HepG2 (cell line): ENCODE results near the gene DELE1. TPM values are rescaled to one million over a fixed set of nuclear protein-coding genes. Genes with fewer than 3 reads are reported as not detected.

Experiments used
- CEBPB ChIP-seq: IDR thresholded peaks from 2 replicates; pipeline ENCODE4 v1.6.1; 2011; ENCODE audit warnings: low read depth, low read length, improper control_type of control experiment, borderline replicate concordance
- CHD2 ChIP-seq: IDR thresholded peaks from 2 replicates; pipeline ENCODE4 v1.6.1; 2011; ENCODE audit warnings: low read depth, low read length, improper control_type of control experiment
- HIVEP1 ChIP-seq: sonication (generic); formaldehyde crosslinking; IDR thresholded peaks from 2 replicates; pipeline ENCODE4 v1.4.0; 2020; ENCODE audit warnings: mild to moderate bottlenecking, missing genetic modification reagents
- MAFK ChIP-seq, 2 experiments: IDR thresholded peaks in 1 of 2; conservative IDR thresholded peaks in 1 of 2; 2 replicates each; pipeline ENCODE4 v1.6.1; 2011; ENCODE audit warnings: improper control_type of control experiment in 2 of 2, low read length in 2 of 2
- NR3C1 ChIP-seq: sonication (generic); formaldehyde crosslinking; IDR thresholded peaks from 2 replicates; pipeline ENCODE4 v1.4.0; 2020; ENCODE audit warnings: missing genetic modification reagents
- RBFOX2 ChIP-seq: fragments of 200-400 bp; formaldehyde crosslinking; IDR thresholded peaks from 2 replicates; pipeline ENCODE4 v1.6.1; 2017; ENCODE audit warnings: low read depth, mild to moderate bottlenecking, low read length
- SNAPC2 ChIP-seq: sonication (generic); formaldehyde crosslinking; IDR thresholded peaks from 2 replicates; pipeline ENCODE4 v1.8.1; 2022; ENCODE audit warnings: mild to moderate bottlenecking, missing genetic modification reagents
- U2AF2 ChIP-seq: fragments of 200-400 bp; formaldehyde crosslinking; IDR thresholded peaks from 2 replicates; pipeline ENCODE4 v1.6.1; 2017; ENCODE audit warnings: low read depth, mild to moderate bottlenecking, low read length
- ZNF124 ChIP-seq: sonication (generic); formaldehyde crosslinking; IDR thresholded peaks from 2 replicates; pipeline ENCODE4 v1.4.0; 2020; ENCODE audit warnings: missing genetic modification reagents
- ZNF232 ChIP-seq: sonication (generic); formaldehyde crosslinking; IDR thresholded peaks from 2 replicates; pipeline ENCODE4 v1.4.0; 2020; ENCODE audit warnings: missing genetic modification reagents, borderline replicate concordance
- ZNF235 ChIP-seq: sonication (generic); formaldehyde crosslinking; IDR thresholded peaks from 2 replicates; pipeline ENCODE4 v1.8.1; 2023; ENCODE audit warnings: mild to moderate bottlenecking, missing genetic modification reagents, borderline replicate concordance
- ZNF543 ChIP-seq: sonication (generic); formaldehyde crosslinking; IDR thresholded peaks from 2 replicates; pipeline ENCODE4 v1.4.0; 2020; ENCODE audit warnings: mild to moderate bottlenecking, missing genetic modification reagents
- ZNF550 ChIP-seq: sonication (generic); formaldehyde crosslinking; IDR thresholded peaks from 2 replicates; pipeline ENCODE4 v1.4.0; 2020; ENCODE audit warnings: mild to moderate bottlenecking, missing genetic modification reagents, borderline replicate concordance
- ZNF557 ChIP-seq: sonication (generic); formaldehyde crosslinking; IDR thresholded peaks from 2 replicates; pipeline ENCODE4 v1.4.0; 2020; ENCODE audit warnings: missing genetic modification reagents
- ZNF652 ChIP-seq: IDR thresholded peaks from 2 replicates; pipeline ENCODE4 v1.6.1; 2016; ENCODE audit warnings: low read depth, borderline replicate concordance
- ZNF709 ChIP-seq: sonication (generic); formaldehyde crosslinking; IDR thresholded peaks from 2 replicates; pipeline ENCODE4 v1.5.0; 2020; ENCODE audit warnings: mild to moderate bottlenecking, missing genetic modification reagents
- ZNF891 ChIP-seq: sonication (generic); formaldehyde crosslinking; IDR thresholded peaks from 2 replicates; pipeline ENCODE4 v1.5.0; 2020; ENCODE audit warnings: mild to moderate bottlenecking, missing genetic modification reagents
- ZSCAN31 ChIP-seq: sonication (generic); formaldehyde crosslinking; IDR thresholded peaks from 2 replicates; pipeline ENCODE4 v1.5.0; 2020; ENCODE audit warnings: low read depth, mild to moderate bottlenecking, missing genetic modification reagents
- polyA plus RNA-seq, 8 experiments: library from polyadenylated mRNA; depleted of rRNA in 3 of 8; stranded (reverse) in 7 of 8; unstranded in 1 of 8; fragments of >200 nt; fragmentation: Illumina TruSeq in 4 of 8; extraction: Trizol in 4 of 8; gene quantifications; 2 replicates each; pipeline versions ENCODE4 v1.2.1 to v1.2.3, GENCODE V29; 2011 to 2016; ENCODE audit warnings: low read depth in 4 of 8, missing spikeins in 1 of 8, mixed read lengths in 1 of 8; ENCODE audit not compliant: insufficient read depth in 1 of 8
- total RNA-seq, 5 experiments: library from RNA; depleted of rRNA; stranded (reverse); fragments of >200 nt; fragmentation: Illumina TruSeq; extraction: Trizol; gene quantifications; 2 replicates each; pipeline ENCODE4 v1.2.3, GENCODE V29; 2016; ENCODE audit warnings: low read depth in 1 of 5
- TF ChIP-seq, protein P1 (sequence below): fragments of 450-650 bp; IDR thresholded peaks from 2 replicates; pipeline ENCODE4 v1.6.1; 2017; ENCODE audit warnings: mild to moderate bottlenecking
- TF ChIP-seq, protein P2 (sequence below): sonication (generic); formaldehyde crosslinking; IDR thresholded peaks from 2 replicates; pipeline ENCODE4 v1.4.0; 2020; ENCODE audit warnings: missing genetic modification reagents, low read depth, mild to moderate bottlenecking, borderline replicate concordance
- TF ChIP-seq, protein P3 (sequence below): sonication (generic); formaldehyde crosslinking; IDR thresholded peaks from 2 replicates; pipeline ENCODE4 v1.4.0; 2020; ENCODE audit warnings: missing genetic modification reagents, mild to moderate bottlenecking, borderline replicate concordance

The DELE1 gene
- total and polyA plus RNA-seq, 2 of the 13 experiments (the other 11 are each of a cell fraction or from before 2014, with no cell fraction given): 57.5 to 90.3 TPM

- TF ChIP-seq, protein P1, sequence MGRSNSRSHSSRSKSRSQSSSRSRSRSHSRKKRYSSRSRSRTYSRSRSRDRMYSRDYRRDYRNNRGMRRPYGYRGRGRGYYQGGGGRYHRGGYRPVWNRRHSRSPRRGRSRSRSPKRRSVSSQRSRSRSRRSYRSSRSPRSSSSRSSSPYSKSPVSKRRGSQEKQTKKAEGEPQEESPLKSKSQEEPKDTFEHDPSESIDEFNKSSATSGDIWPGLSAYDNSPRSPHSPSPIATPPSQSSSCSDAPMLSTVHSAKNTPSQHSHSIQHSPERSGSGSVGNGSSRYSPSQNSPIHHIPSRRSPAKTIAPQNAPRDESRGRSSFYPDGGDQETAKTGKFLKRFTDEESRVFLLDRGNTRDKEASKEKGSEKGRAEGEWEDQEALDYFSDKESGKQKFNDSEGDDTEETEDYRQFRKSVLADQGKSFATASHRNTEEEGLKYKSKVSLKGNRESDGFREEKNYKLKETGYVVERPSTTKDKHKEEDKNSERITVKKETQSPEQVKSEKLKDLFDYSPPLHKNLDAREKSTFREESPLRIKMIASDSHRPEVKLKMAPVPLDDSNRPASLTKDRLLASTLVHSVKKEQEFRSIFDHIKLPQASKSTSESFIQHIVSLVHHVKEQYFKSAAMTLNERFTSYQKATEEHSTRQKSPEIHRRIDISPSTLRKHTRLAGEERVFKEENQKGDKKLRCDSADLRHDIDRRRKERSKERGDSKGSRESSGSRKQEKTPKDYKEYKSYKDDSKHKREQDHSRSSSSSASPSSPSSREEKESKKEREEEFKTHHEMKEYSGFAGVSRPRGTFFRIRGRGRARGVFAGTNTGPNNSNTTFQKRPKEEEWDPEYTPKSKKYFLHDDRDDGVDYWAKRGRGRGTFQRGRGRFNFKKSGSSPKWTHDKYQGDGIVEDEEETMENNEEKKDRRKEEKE: no peak
- TF ChIP-seq CHD2: peak; percentile 71
- TF ChIP-seq ZNF550: no peak
- TF ChIP-seq ZNF235: peak; percentile 81; the same call in 1 of the 2 replicates
- TF ChIP-seq, protein P2, sequence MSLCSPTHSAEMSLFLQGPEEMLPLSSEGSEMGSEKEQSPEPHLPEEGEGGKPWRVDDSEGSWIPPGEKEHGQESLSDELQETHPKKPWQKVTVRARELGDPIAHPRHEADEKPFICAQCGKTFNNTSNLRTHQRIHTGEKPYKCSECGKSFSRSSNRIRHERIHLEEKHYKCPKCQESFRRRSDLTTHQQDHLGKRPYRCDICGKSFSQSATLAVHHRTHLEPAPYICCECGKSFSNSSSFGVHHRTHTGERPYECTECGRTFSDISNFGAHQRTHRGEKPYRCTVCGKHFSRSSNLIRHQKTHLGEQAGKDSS (CRISPR knock-in tag): peak; percentile 74; the same call in 1 of the 2 replicates
- no peak for TF ChIP-seq ZNF652
- TF ChIP-seq ZNF557 (CRISPR knock-in tag): no peak
- TF ChIP-seq U2AF2: no peak
- peak; percentile 99 for TF ChIP-seq RBFOX2
- peak; percentile 24; the same call in 1 of the 2 replicates for TF ChIP-seq ZNF124 (CRISPR knock-in tag)
- peak; percentile 66; the same call in 1 of the 2 replicates for TF ChIP-seq SNAPC2 (CRISPR knock-in tag)
- peak; percentile 60 for TF ChIP-seq HIVEP1 (CRISPR knock-in tag)
- no peak for TF ChIP-seq CEBPB
- TF ChIP-seq ZNF891 (CRISPR knock-in tag): peak; percentile 69
- no peak for TF ChIP-seq NR3C1 (CRISPR knock-in tag)
- peak; percentile 92; the same call in 1 of the 2 replicates for TF ChIP-seq ZNF709 (CRISPR knock-in tag)
- TF ChIP-seq, protein P3, sequence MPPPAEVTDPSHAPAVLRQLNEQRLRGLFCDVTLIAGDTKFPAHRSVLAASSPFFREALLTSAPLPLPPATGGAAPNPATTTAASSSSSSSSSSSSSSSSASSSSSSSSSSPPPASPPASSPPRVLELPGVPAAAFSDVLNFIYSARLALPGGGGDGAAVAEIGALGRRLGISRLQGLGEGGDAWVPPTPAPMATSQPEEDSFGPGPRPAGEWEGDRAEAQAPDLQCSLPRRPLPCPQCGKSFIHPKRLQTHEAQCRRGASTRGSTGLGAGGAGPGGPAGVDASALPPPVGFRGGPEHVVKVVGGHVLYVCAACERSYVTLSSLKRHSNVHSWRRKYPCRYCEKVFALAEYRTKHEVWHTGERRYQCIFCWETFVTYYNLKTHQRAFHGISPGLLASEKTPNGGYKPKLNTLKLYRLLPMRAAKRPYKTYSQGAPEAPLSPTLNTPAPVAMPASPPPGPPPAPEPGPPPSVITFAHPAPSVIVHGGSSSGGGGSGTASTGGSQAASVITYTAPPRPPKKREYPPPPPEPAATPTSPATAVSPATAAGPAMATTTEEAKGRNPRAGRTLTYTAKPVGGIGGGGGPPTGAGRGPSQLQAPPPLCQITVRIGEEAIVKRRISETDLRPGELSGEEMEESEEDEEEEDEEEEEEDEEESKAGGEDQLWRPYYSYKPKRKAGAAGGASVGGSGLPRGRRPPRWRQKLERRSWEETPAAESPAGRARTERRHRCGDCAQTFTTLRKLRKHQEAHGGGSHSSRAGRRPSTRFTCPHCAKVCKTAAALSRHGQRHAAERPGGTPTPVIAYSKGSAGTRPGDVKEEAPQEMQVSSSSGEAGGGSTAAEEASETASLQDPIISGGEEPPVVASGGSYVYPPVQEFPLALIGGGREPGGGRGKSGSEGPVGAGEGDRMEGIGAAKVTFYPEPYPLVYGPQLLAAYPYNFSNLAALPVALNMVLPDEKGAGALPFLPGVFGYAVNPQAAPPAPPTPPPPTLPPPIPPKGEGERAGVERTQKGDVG (CRISPR knock-in tag): peak; percentile 74; the same call in 1 of the 2 replicates
- peak; percentile 74; the same call in 1 of the 2 replicates for TF ChIP-seq ZSCAN31 (CRISPR knock-in tag)
- TF ChIP-seq ZNF232 (CRISPR knock-in tag): no peak; the same call in 1 of the 2 replicates
- TF ChIP-seq MAFK (conservative IDR thresholded peaks at IDR 0.05 in 1 of 2, IDR thresholded peaks at IDR 0.05 in 1 of 2; ENCODE audit: low read length in 2 of 2): no peak
- TF ChIP-seq ZNF543: peak; percentile 94
These were observed at the start of gene DELE1 (continued) for GRCh38 chr5:141923448-141924313.
